GM23248 (cell line): Measurements from ENCODE around the gene BRD4. TPM values are rescaled to one million over a fixed set of nuclear protein-coding genes. Genes with fewer than 3 reads are reported as not detected.

Experiments
- DNase-seq: peaks from one replicate; pipeline ENCODE4 v3.0.0-alpha.2; 2015
- H2AFZ ChIP-seq: fragments of 200-600 bp; sonication (generic); 2 replicates; pipeline ENCODE4 v1.6.1; 2016; ENCODE audit warnings: antibody characterized with exemption
- H3F3A ChIP-seq: fragments of 200-600 bp; sonication (generic); 2 replicates; pipeline ENCODE4 v1.6.1; 2016; ENCODE audit warnings: mild to moderate bottlenecking, antibody characterized with exemption, mixed run types; ENCODE audit not compliant: insufficient read depth
- H3K27ac ChIP-seq: fragments of 200-600 bp; sonication (generic); 2 replicates; pipeline ENCODE4 v1.5.1; 2016; ENCODE audit warnings: mild to moderate bottlenecking
- H3K27me3 ChIP-seq: fragments of 200-600 bp; sonication (generic); replicated peaks from 2 replicates; pipeline ENCODE4 v1.6.1; 2016; ENCODE audit warnings: mild to moderate bottlenecking; ENCODE audit not compliant: insufficient read depth
- H3K36me3 ChIP-seq: fragments of 200-600 bp; sonication (generic); 2 replicates; pipeline ENCODE4 v1.6.1; 2016; ENCODE audit warnings: low read depth, mild to moderate bottlenecking
- H3K4me1 ChIP-seq: fragments of 200-600 bp; sonication (generic); 2 replicates; pipeline ENCODE4 v1.6.1; 2016; ENCODE audit warnings: mild to moderate bottlenecking; ENCODE audit not compliant: insufficient read depth
- H3K4me2 ChIP-seq: fragments of 200-600 bp; sonication (generic); one replicate; pipeline ENCODE4 v1.6.1; 2016; ENCODE audit warnings: mild to moderate bottlenecking; ENCODE audit not compliant: unreplicated experiment
- H3K4me3 ChIP-seq: fragments of 200-600 bp; sonication (generic); 2 replicates; pipeline ENCODE4 v1.5.1; 2016; ENCODE audit warnings: mild to moderate bottlenecking
- H3K79me2 ChIP-seq: fragments of 200-600 bp; sonication (generic); 2 replicates; pipeline ENCODE4 v1.6.1; 2016; ENCODE audit warnings: mild to moderate bottlenecking; ENCODE audit not compliant: insufficient read depth
- H3K9ac ChIP-seq: fragments of 200-600 bp; sonication (generic); 2 replicates; pipeline ENCODE4 v1.6.1; 2016; ENCODE audit warnings: mild to moderate bottlenecking
- H3K9me2 ChIP-seq: fragments of 200-600 bp; sonication (generic); 2 replicates; pipeline ENCODE4 v1.6.1; 2016; ENCODE audit warnings: mixed run types, mild to moderate bottlenecking, moderate library complexity; ENCODE audit not compliant: insufficient read depth
- H3K9me3 ChIP-seq: fragments of 200-600 bp; sonication (generic); one replicate; pipeline ENCODE4 v1.6.1; 2017; ENCODE audit warnings: low read depth
- H4K20me1 ChIP-seq: fragments of 200-600 bp; sonication (generic); 2 replicates; pipeline ENCODE4 v1.6.0; 2016; ENCODE audit not compliant: insufficient read depth
- EZH2 ChIP-seq: fragments of 200-600 bp; sonication (generic); IDR thresholded peaks from 2 replicates; pipeline ENCODE4 v1.6.1; 2018; ENCODE audit warnings: antibody characterized with exemption, mild to moderate bottlenecking; ENCODE audit not compliant: insufficient read depth, poor library complexity, severe bottlenecking
- EZH2phosphoT487 ChIP-seq: fragments of 200-600 bp; sonication (generic); IDR thresholded peaks from 2 replicates; pipeline ENCODE4 v1.6.1; 2018; ENCODE audit warnings: antibody characterized with exemption, moderate library complexity, mild to moderate bottlenecking, low read depth; ENCODE audit not compliant: insufficient read depth
- WGBS, 2 experiments: methylation state at CpG; one replicate each; pipeline ENCODE4 v1.1.6; 2015 to 2017; ENCODE audit warnings: low lambda C conversion rate in 2 of 2, low coverage in 1 of 2; ENCODE audit errors: missing lambda C conversion rate in 2 of 2; 5-methylcytosine and 5-hydroxymethylcytosine counted together
- in situ Hi-C: fragments of 300-500 bp; cut with MboI; formaldehyde crosslinking; loops from 2 replicates; pipeline ENCODE4 v1.15.0; 2020
- polyA plus RNA-seq: library from polyadenylated mRNA; unstranded; fragments of >200 nt; fragmentation: Nextera tagmentation; extraction: Ambion mirVana; gene quantifications from 2 replicates; pipeline ENCODE4 v1.2.1, GENCODE V29; 2016
- total RNA-seq: library from RNA; depleted of rRNA; stranded (reverse); fragments of >200 nt; shearing (Covaris generic); gene quantifications from 2 replicates; pipeline ENCODE4 v1.2.3, GENCODE V29; 2014

The BRD4 gene
- total and polyA plus RNA-seq, 2 experiments from 2014 or later, result 9.0 to 18.6 TPM

DNA sequence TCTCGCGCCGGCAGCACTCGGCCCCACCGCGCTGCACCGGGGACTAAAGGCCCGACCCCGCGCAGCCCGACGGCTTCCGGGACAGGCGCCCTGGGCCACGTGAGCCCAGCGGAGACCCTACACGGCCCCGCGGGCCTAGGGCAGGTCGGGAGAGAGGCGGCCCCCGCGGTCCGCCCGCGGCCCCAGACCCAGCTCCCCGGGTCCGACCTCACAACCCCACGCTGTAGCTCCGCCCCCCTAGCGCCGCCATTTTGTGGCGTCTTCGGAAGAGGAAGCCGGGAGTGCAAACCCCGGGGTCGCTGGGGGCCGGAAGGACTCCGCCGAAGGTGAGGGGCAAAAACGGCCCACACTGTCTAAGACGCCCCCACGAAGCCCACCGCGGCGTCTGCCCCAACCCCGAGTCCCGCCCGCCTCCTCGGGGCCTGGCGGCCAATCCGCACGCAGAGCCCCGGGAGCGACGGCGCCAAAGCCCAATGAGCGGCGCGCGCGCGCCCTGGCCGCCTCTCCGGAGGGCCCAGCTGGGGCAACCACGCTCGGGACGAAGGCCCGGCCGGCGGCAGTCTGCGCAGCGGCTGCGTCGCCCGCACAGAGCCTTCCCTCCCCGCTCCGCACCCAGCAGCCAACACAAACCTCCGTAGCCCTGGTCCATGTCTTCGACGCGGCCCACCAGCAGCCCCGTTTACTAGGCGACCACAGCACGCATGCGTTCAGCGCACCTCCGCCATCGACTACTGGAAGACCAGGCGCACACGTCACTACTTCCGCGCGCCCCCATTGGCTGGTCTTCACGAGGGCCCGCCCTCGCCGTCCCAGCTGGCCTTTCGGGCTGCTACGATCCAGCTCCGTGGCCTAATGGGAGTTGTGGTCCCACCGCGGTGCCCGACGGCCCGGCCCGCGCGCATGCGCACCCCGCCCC, 47.0 kb upstream of the BRD4 start, which contains the start of gene AKAP8:
Gene AKAP8, minus strand, starts transcription at position 705 of the 916 bp plus-strand sequence. Its CDS starts 56 bp downstream, at position 649.
- H3K79me2 ChIP-seq, result peaks cover 63% of the 10 kb centered on the region
- in situ Hi-C loops, result no loop called here
- H4K20me1 ChIP-seq, result no peaks in the 10 kb centered on the region
- DNase-seq, result peak; percentile 100
- H3K4me1 ChIP-seq, result peaks cover 14% of the 10 kb centered on the region
- no peaks in the 10 kb centered on the region for H3K9me3 ChIP-seq
- peak within 1 kb of the TSS; percentile 93 for H3K4me3 ChIP-seq
- peak within 1 kb of the TSS; percentile 87 for H3K27ac ChIP-seq
- peak within 1 kb of the TSS; percentile 63 for H2AFZ ChIP-seq
- H3K9ac ChIP-seq, result peak within 1 kb of the TSS; percentile 96
- H3K27me3 ChIP-seq, result no peaks in the 10 kb centered on the region
- H3K9me2 ChIP-seq, result no peaks in the 10 kb centered on the region
- WGBS, 2 experiments, result 1% methylated on average over 59 to 68 of the region's 111 CpGs
- no peak for TF ChIP-seq EZH2phosphoT487
- TF ChIP-seq EZH2, result no peak
- H3K36me3 ChIP-seq, result no peaks in the 10 kb centered on the region; the same call in 1 of the 2 replicates
- H3F3A ChIP-seq, result peaks cover 47% of the 10 kb centered on the region
- H3K4me2 ChIP-seq, result peak within 1 kb of the TSS; percentile 97

DNA sequence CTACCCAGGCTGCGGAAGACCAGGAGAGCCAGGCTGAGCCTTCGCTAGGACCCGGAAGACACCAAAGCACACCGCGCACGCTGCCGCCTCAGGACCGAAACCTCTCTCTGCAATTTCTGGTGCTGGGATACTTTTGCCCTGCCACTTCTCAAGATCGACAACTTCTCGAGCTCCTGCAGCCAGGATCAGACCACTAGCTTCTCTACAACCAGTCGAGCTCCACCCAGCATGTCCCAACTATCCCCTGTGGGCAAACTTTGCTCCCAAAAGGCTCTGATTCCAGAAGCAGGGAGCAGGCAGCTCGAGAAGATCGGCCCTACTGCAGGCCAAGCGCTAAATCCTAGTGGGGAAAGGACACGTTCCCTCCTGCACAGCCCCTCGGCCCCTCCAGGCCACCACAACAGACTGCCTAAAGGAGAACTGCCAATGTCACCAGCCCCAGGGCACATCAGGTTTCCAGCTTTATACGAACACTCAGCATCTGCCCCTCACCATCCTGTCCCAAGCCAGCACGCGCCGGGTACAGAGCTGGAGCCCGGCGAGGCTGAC, 46.3 kb upstream of the BRD4 start:
- H3K36me3 ChIP-seq, result no peaks in the 10 kb centered on the region; the same call in 1 of the 2 replicates
- H4K20me1 ChIP-seq, result no peaks in the 10 kb centered on the region
- H3K9ac ChIP-seq, result peak overlapping the region; percentile 96
- 0 to 1% methylated on average over 17 to 22 of the region's 22 CpGs for WGBS, 2 experiments
- H3F3A ChIP-seq, result peaks cover 47% of the 10 kb centered on the region
- H2AFZ ChIP-seq, result peak overlapping the region; percentile 42
- H3K79me2 ChIP-seq, result peaks cover 69% of the 10 kb centered on the region
- peak; percentile 82 for DNase-seq
- H3K27me3 ChIP-seq, result no peaks in the 10 kb centered on the region
- peak overlapping the region; percentile 93 for H3K4me3 ChIP-seq
- TF ChIP-seq EZH2phosphoT487 (no peak), EZH2 (no peak)
- in situ Hi-C loops, result no loop called here
- H3K4me1 ChIP-seq, result peaks cover 14% of the 10 kb centered on the region
- H3K4me2 ChIP-seq, result peak overlapping the region; percentile 97
- no peaks in the 10 kb centered on the region for H3K9me3 ChIP-seq
- H3K27ac ChIP-seq, result peak overlapping the region; percentile 87
- H3K9me2 ChIP-seq, result no peaks in the 10 kb centered on the region

DNA sequence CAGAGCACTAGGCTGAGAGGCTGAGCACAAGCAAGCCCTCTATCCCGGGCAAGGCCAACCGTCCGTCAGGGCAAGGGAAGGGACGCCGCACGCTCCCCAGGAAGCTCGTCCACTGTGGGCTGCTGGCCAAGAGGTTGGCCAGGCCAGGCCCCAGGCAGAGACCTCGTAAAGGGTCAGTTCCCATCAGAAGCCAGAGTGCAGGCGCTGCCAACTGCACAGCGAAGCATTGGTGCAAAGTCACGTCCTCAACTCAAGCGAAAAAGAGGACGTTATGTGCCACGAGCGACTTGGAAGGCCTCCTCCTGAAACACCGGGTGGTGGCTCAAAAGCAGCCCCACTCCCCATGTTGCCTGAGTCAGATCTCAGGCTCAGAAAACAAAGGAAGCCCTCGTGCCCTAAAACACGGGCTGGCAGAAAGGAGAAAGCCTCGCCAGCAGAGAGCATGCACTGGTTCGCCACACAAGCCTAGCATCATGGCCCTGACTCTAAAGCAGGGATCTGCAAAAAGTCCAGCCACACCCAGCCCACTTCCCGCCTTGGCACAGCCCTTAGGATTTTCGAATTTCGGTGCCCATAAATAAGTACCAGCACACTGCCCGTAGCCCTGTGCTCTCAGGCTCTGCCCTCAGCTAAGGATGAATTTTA, 42.6 kb upstream of the BRD4 start:
- H3F3A ChIP-seq, result peaks cover 19% of the 10 kb centered on the region
- H3K9ac ChIP-seq, result no peak overlapping the region
- no peaks in the 10 kb centered on the region for H3K9me2 ChIP-seq
- H3K4me1 ChIP-seq, result peaks cover 10% of the 10 kb centered on the region
- no peak overlapping the region for H3K4me3 ChIP-seq
- TF ChIP-seq EZH2phosphoT487 (no peak), EZH2 (no peak)
- H3K79me2 ChIP-seq, result peaks cover 94% of the 10 kb centered on the region
- H2AFZ ChIP-seq, result no peak overlapping the region
- peaks cover 23% of the 10 kb centered on the region for H3K36me3 ChIP-seq
- no peaks in the 10 kb centered on the region for H3K27me3 ChIP-seq
- DNase-seq, result no peak
- H3K4me2 ChIP-seq, result no peak overlapping the region
- no peak overlapping the region for H3K27ac ChIP-seq
- H4K20me1 ChIP-seq, result no peaks in the 10 kb centered on the region; the same call in 1 of the 2 replicates
- in situ Hi-C loops, result no loop called here
- 76 to 79% methylated on average over 24 of the region's 24 CpGs for WGBS, 2 experiments
- H3K9me3 ChIP-seq, result no peaks in the 10 kb centered on the region

DNA sequence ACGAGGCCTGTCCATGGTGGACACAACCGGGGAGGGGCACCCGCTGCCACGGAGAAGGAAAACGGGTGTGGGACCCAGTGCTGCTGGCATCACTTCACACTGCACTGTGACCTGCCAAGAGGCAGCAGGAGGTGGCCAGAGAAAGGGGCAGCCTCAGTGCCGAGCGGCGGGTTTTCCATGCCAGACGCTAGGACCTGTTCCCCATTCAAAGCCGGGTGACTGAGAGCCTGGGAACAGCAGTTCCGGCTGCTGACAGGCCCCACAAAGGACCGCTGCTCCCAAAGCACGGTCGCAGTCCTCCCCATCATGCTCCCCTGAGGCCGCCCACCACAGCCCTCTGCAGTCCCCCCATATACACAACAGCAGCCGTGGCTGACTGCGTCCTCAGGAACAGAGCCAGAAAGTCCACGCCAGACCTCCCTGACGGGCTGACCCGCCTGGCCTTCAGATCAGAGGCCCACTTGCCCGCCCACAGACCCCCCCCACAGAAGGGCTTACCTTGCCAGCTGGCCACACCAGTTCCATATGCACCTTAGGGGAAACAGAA, 41.8 kb upstream of the BRD4 start:
- DNase-seq, result no peak
- peaks cover 10% of the 10 kb centered on the region for H3K4me1 ChIP-seq
- no peaks in the 10 kb centered on the region; the same call in 1 of the 2 replicates for H4K20me1 ChIP-seq
- H3K27ac ChIP-seq, result no peak overlapping the region
- peaks cover 23% of the 10 kb centered on the region for H3K36me3 ChIP-seq
- no peaks in the 10 kb centered on the region for H3K9me2 ChIP-seq
- H3K4me2 ChIP-seq, result no peak overlapping the region
- no peak overlapping the region for H3K9ac ChIP-seq
- whole genome bisulfite sequencing, 2 experiments, result 70% methylated on average over 20 to 21 of the region's 21 CpGs
- H3K79me2 ChIP-seq, result peaks cover 95% of the 10 kb centered on the region
- H3K9me3 ChIP-seq, result no peaks in the 10 kb centered on the region
- no peak overlapping the region for H2AFZ ChIP-seq
- peaks cover 19% of the 10 kb centered on the region for H3F3A ChIP-seq
- TF ChIP-seq EZH2phosphoT487 (no peak), EZH2 (no peak)
- no peak overlapping the region for H3K4me3 ChIP-seq
- in situ Hi-C loops, result no loop called here
- no peaks in the 10 kb centered on the region for H3K27me3 ChIP-seq
